NCI-H1105 treated with DMSO at 0.1 percent for 48 hours (cell line): ENCODE results near the gene SHKBP1.

Experiments
- DNase-seq: peaks from one replicate; lab custom pipeline; 2025; lab: John Stamatoyannopoulos, UW

SHKBP1 gene

DNA sequence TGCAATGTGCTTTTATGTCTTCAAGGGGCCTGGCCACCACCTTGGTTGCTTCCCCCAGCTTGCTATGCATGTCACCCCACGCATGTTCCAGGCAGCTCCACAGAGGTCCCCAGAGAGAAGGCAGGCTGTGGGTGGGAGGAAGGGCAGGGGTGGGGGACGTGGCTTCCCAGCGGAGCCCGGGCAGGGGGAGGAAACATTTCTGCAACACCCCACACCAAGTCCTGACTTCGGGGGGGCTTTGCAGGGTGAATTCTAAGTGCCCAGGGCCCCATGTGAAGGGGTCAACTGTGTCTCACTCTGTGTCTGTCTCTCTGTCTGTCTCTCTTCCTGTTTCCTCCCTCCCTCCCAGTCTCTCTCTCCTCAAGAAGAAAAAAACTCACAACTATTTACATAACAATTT lies 64.1 kb downstream of the SHKBP1 start:
- no peak for DNase-seq
